HCT116 (cell line): ENCODE data around the gene BICDL2. TPM values are rescaled to one million over a fixed set of nuclear protein-coding genes. Genes with fewer than 3 reads are reported as not detected.

Experiments used
- ATAC-seq: fragments of 200-7000 bp; cut with Tn5 transposase; 2 replicates; pipeline ENCODE4 v1.9.1; 2020; ENCODE audit warnings: mild to moderate bottlenecking, moderate library complexity
- BruUV-seq: library from RNA; stranded (reverse); fragments of 400-500 nt; replicated peaks from 2 replicates; lab custom pipeline; 2021; lab: Mats Ljungman, UMichigan
- CTCF ChIA-PET: fragments of 300-600 bp; sonication (Branson Sonifier 250); formaldehyde crosslinking; loops from one replicate; lab custom pipeline; 2021; ENCODE audit warnings: antibody characterized with exemption; lab: Charles Lee
- POLR2A ChIA-PET: fragments of 300-600, 350-600 bp; sonication (Branson Sonifier 250); formaldehyde crosslinking; loops from one replicate; lab custom pipeline; 2021; ENCODE audit warnings: antibody characterized with exemption; lab: Charles Lee
- RAD21 ChIA-PET, 2 experiments: fragments of 300-600 bp; sonication (Branson Sonifier 250); formaldehyde crosslinking; loops; one replicate each; lab custom pipeline; 2023; ENCODE audit warnings: low total read pairs in 2 of 2; ENCODE audit not compliant: uncharacterized antibody in 2 of 2, unreplicated experiment in 2 of 2, low non-redundant PET in 1 of 2; lab: Charles Lee
- DNase-seq: peaks from one replicate; pipeline ENCODE4 v3.0.0-alpha.2; 2010; ENCODE audit warnings: low read depth, low spot score
- H2AFZ ChIP-seq: fragments of 200-600 bp; shearing (Covaris generic), sonication (generic); 2 replicates; pipeline ENCODE4 v1.6.1; 2017; ENCODE audit warnings: low read depth, mixed run types, mixed read lengths, antibody characterized with exemption, low read length; ENCODE audit not compliant: poor library complexity, severe bottlenecking
- H3K27ac ChIP-seq: 2 replicates; pipeline ENCODE4 v1.5.1; 2012; ENCODE audit warnings: low read depth, low read length
- H3K27me3 ChIP-seq: fragments of 200-600 bp; sonication (generic); 2 replicates; pipeline ENCODE4 v1.6.1; 2016; ENCODE audit warnings: mixed run types, low read length, mixed read lengths; ENCODE audit not compliant: insufficient read depth
- H3K36me3 ChIP-seq, 2 experiments: fragments of 200-500 bp in 1 of 2; fragments of 200-600 bp in 1 of 2; sonication (Bioruptor generic) in 1 of 2; sonication (generic) in 1 of 2; 2 replicates each; pipeline versions ENCODE4 v1.5.1 to v1.6.1; 2014 to 2016; ENCODE audit warnings: low read length in 2 of 2, inconsistent platforms in 1 of 2, mixed read lengths in 1 of 2, mixed run types in 1 of 2; ENCODE audit not compliant: insufficient read depth in 2 of 2, control insufficient read depth in 1 of 2
- H3K4me1 ChIP-seq, 2 experiments: fragments of 200-600 bp in 1 of 2; sonication (generic) in 1 of 2; 2 replicates each; pipeline versions ENCODE4 v1.5.1 to v1.6.1; 2012 to 2017; ENCODE audit warnings: low read length in 2 of 2, inconsistent platforms in 1 of 2, mild to moderate bottlenecking in 1 of 2, mixed read lengths in 1 of 2, mixed run types in 1 of 2, moderate library complexity in 1 of 2; ENCODE audit not compliant: insufficient read depth in 2 of 2, control insufficient read depth in 1 of 2
- H3K4me2 ChIP-seq: fragments of 200-600 bp; sonication (generic); 2 replicates; pipeline ENCODE4 v1.6.1; 2017; ENCODE audit warnings: mixed run types, low read length, mixed read lengths
- H3K4me3 ChIP-seq, 2 experiments: fragments of 200-600 bp in 1 of 2; sonication (generic) in 1 of 2; replicated peaks in 1 of 2; 2 replicates each; pipeline ENCODE4 v1.5.1; 2011 to 2016; ENCODE audit warnings: low read length in 2 of 2, control low read depth in 1 of 2, low read depth in 1 of 2, mild to moderate bottlenecking in 1 of 2, mixed read lengths in 1 of 2, mixed run types in 1 of 2
- H3K79me2 ChIP-seq: fragments of 200-600 bp; sonication (generic); 2 replicates; pipeline ENCODE4 v1.6.1; 2017; ENCODE audit warnings: mild to moderate bottlenecking, mixed run types, low read length, moderate library complexity, mixed read lengths; ENCODE audit not compliant: insufficient read depth
- H3K9ac ChIP-seq: fragments of 200-600 bp; sonication (generic); 2 replicates; pipeline ENCODE4 v1.6.1; 2016; ENCODE audit warnings: low read length, mixed read lengths
- H3K9me2 ChIP-seq: fragments of 200-600 bp; sonication (generic), shearing (Covaris generic); 2 replicates; pipeline ENCODE4 v1.6.1; 2017; ENCODE audit warnings: mixed run types, mild to moderate bottlenecking, moderate library complexity; ENCODE audit not compliant: insufficient read depth
- H3K9me3 ChIP-seq, 2 experiments: fragments of 200-500 bp in 1 of 2; fragments of 200-600 bp in 1 of 2; sonication (Bioruptor generic) in 1 of 2; sonication (generic) in 1 of 2; 2 replicates each; pipeline ENCODE4 v1.6.1; 2014 to 2017; ENCODE audit warnings: low read length in 2 of 2, mixed read lengths in 2 of 2, inconsistent platforms in 1 of 2, low read depth in 1 of 2, mild to moderate bottlenecking in 1 of 2, mixed run types in 1 of 2, moderate library complexity in 1 of 2; ENCODE audit not compliant: control insufficient read depth in 1 of 2, insufficient read depth in 1 of 2
- H4K20me1 ChIP-seq: fragments of 200-600 bp; sonication (generic), shearing (Covaris generic); 2 replicates; pipeline ENCODE4 v1.6.1; 2017; ENCODE audit warnings: mixed run types, mild to moderate bottlenecking, moderate library complexity; ENCODE audit not compliant: insufficient read depth
- CBX3 ChIP-seq: IDR thresholded peaks from 2 replicates; pipeline ENCODE4 v1.6.1; 2012; ENCODE audit warnings: low read depth
- CTCF ChIP-seq, 3 experiments: fragments of 200-600 bp in 1 of 3; sonication (generic) in 1 of 3; IDR thresholded peaks in 2 of 3; conservative IDR thresholded peaks in 1 of 3; 2 replicates each; pipeline ENCODE4 v1.5.1; 2012 to 2017; ENCODE audit warnings: low read depth in 2 of 3, low read length in 2 of 3, antibody characterized with exemption in 1 of 3, borderline replicate concordance in 1 of 3, control low read depth in 1 of 3, mild to moderate bottlenecking in 1 of 3, mixed read lengths in 1 of 3, mixed run types in 1 of 3, moderate library complexity in 1 of 3; ENCODE audit not compliant: insufficient read depth in 1 of 3
- EZH2phosphoT487 ChIP-seq: fragments of 200-600 bp; IDR thresholded peaks from 2 replicates; pipeline ENCODE4 v1.6.1; 2018; ENCODE audit warnings: antibody characterized with exemption, borderline replicate concordance
- POLR2AphosphoS5 ChIP-seq: IDR thresholded peaks from 2 replicates; pipeline ENCODE4 v1.6.1; 2011; ENCODE audit warnings: mild to moderate bottlenecking, low read depth, low read length, moderate library complexity
- SIN3A ChIP-seq: IDR thresholded peaks from 2 replicates; pipeline ENCODE4 v1.6.1; 2012; ENCODE audit warnings: low read depth
- TCF7L2 ChIP-seq: IDR thresholded peaks from 2 replicates; pipeline ENCODE4 v1.7.0; 2011; ENCODE audit warnings: borderline replicate concordance, inconsistent platforms; ENCODE audit not compliant: insufficient read depth, insufficient read length; ENCODE audit errors: extremely low read depth
- ZFX ChIP-seq: fragments of 450-650 bp; IDR thresholded peaks from 2 replicates; pipeline ENCODE4 v1.6.1; 2017
- intact Hi-C: fragments of 100-400 bp; cut with micrococcal nuclease; formaldehyde crosslinking; loops from 2 replicates; pipeline ENCODE4 v1.10.0; 2022
- total RNA-seq: library from RNA; stranded (reverse); gene quantifications from one replicate; pipeline ENCODE4 v1.2.1, GENCODE V29; 2021; ENCODE audit not compliant: unreplicated experiment

Gene BICDL2
- total RNA-seq, 1 experiment from 2014 or later = 21.3 TPM

GRCh38 chr16:3013491-3013951 lies 23.2 kb downstream of the BICDL2 start:
- intact Hi-C loops = no loop called here
- Histone ChIP-seq H3K9me3 (no peaks in the 10 kb centered on the region), H2AFZ (no peak overlapping the region), H3K27ac (peak overlapping the region; percentile 37; the same call in 1 of the 2 replicates), H3K4me1 (peaks cover 52 to 84% of the 10 kb centered on the region in 2 experiments), H3K79me2 (no peaks in the 10 kb centered on the region), H4K20me1 (no peaks in the 10 kb centered on the region), H3K9ac (peak overlapping the region; percentile 48), H3K4me2 (peak overlapping the region; percentile 79), H3K27me3 (no peaks in the 10 kb centered on the region), H3K36me3 (no peaks in the 10 kb centered on the region), H3K4me3 (peak overlapping the region in 1 of 2 experiments; percentile 22; a peak in 1 of 4 replicates), H3K9me2 (no peaks in the 10 kb centered on the region)
- ATAC-seq (peak; percentile 35), DNase-seq (no peak)
- RAD21 ChIA-PET = no interaction called here
- CTCF ChIA-PET = interaction anchor here (1.0 kb wide), 1 partner anchor 10 kb away, joined by 3 read pairs; no protein-coding TSS in a partner anchor
- POLR2A ChIA-PET = interaction anchor here (1.0 kb wide), 1 partner anchor 9 kb away, joined by 5 read pairs; no protein-coding TSS in a partner anchor
- no TSS peak for BruUV-seq
- no peak for TF ChIP-seq TCF7L2
- peak in 1 of 3 experiments; percentile 8; a peak in 1 of 6 replicates for TF ChIP-seq CTCF (IDR thresholded peaks at IDR 0.05 in 2 of 3, conservative IDR thresholded peaks at IDR 0.05 in 1 of 3; ENCODE audit: borderline replicate concordance in 1 of 3, insufficient read depth in 1 of 3, low read depth in 2 of 3, low read length in 2 of 3)
- 0 out of 2 replicates have a peak, but pooled peaks have one; percentile 25 for TF ChIP-seq ZFX

- Histone ChIP-seq H3K4me1 (peaks cover 52 to 84% of the 10 kb centered on the region in 2 experiments), H3K27me3 (no peaks in the 10 kb centered on the region), H2AFZ (no peak within 1 kb of the TSS), H4K20me1 (no peaks in the 10 kb centered on the region), H3K9me3 (no peaks in the 10 kb centered on the region), H3K79me2 (no peaks in the 10 kb centered on the region), H3K9me2 (no peaks in the 10 kb centered on the region), H3K36me3 (no peaks in the 10 kb centered on the region), H3K9ac (peak within 1 kb of the TSS; percentile 48), H3K4me3 (peak within 1 kb of the TSS in 1 of 2 experiments; percentile 22; a peak in 2 of 4 replicates), H3K27ac (peak within 1 kb of the TSS; percentile 37; the same call in 1 of the 2 replicates), H3K4me2 (peak within 1 kb of the TSS; percentile 79)
- no TSS peak for BruUV-seq
- intact Hi-C loops = no loop called here
- ATAC-seq (peak; percentile 64), DNase-seq (no peak)
- peak; percentile 48 for TF ChIP-seq POLR2AphosphoS5
- no peak for TF ChIP-seq CBX3
- no peak for TF ChIP-seq EZH2phosphoT487
- no peak for TF ChIP-seq SIN3A
- ChIA-PET RAD21 (no interaction called here), POLR2A (interaction anchor here (1.8 kb wide), 1 partner anchor 8 kb away, joined by 9 read pairs; the partner anchor contains the start of gene TNFRSF12A), CTCF (interaction anchor here (1.0 to 1.2 kb wide), 2 partner anchors 10 to 15 kb away, joined by 3 to 4 read pairs; no protein-coding TSS in a partner anchor)
These were observed 23.8 kb downstream of the BICDL2 start, which contains the start of gene CLDN9 for GRCh38 chr16:3012828-3013420. Gene CLDN9, plus strand, starts transcription at chr16:3012923. Its CDS starts 440 bp downstream, at chr16:3013363.
